GM19372 (cell line): ENCODE data around the gene MOXD1.

Source experiments
- ATAC-seq: cut with Tn5 transposase; IDR thresholded peaks from one replicate; pipeline ENCODE4 v1.9.1; 2021; ENCODE audit warnings: mild to moderate bottlenecking, low read depth, moderate library complexity; ENCODE audit not compliant: unreplicated experiment

Gene MOXD1

GRCh38 chr6:132247381-132248159 is 153.7 kb downstream of the MOXD1 start:
- no peak for ATAC-seq

GRCh38 chr6:132246632-132247270 is 154.5 kb downstream of the MOXD1 start:
- no peak for ATAC-seq

DNA sequence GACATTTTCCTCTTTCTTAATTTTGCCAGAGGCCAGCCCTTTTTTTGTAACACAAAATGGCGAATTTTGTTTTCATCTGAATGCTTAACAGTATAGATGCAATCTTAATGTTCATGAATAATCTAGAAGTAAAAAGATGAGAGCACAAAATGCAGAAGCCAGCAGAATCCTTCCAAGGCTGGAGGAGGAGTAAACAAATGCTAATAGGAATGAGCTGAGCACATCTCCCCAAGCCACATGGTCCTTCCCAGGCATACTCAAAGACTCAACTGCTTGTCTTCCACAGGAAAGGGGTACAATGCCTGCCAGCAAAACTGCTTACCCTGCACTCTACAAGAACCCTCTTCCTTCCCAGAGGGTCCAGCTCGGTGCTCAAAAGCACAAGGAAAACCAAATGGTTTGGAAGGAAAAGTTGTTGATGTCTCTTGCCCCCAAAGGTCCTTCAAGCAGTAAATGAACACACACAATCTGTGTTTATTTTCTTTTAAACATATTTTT is 155.1 kb downstream of the MOXD1 start:
- ATAC-seq: no peak
